HCT116 (cell line): ENCODE data around the gene CCBE1. TPM values are rescaled to one million over a fixed set of nuclear protein-coding genes. Genes with fewer than 3 reads are reported as not detected.

ENCODE experiments used
- ATAC-seq: fragments of 200-7000 bp; cut with Tn5 transposase; 2 replicates; pipeline ENCODE4 v1.9.1; 2020; ENCODE audit warnings: mild to moderate bottlenecking, moderate library complexity
- BruUV-seq: library from RNA; stranded (reverse); fragments of 400-500 nt; replicated peaks from 2 replicates; lab custom pipeline; 2021; lab: Mats Ljungman, UMichigan
- CTCF ChIA-PET: fragments of 300-600 bp; sonication (Branson Sonifier 250); formaldehyde crosslinking; loops from one replicate; lab custom pipeline; 2021; ENCODE audit warnings: antibody characterized with exemption; lab: Charles Lee
- POLR2A ChIA-PET: fragments of 300-600, 350-600 bp; sonication (Branson Sonifier 250); formaldehyde crosslinking; loops from one replicate; lab custom pipeline; 2021; ENCODE audit warnings: antibody characterized with exemption; lab: Charles Lee
- RAD21 ChIA-PET, 2 experiments: fragments of 300-600 bp; sonication (Branson Sonifier 250); formaldehyde crosslinking; loops; one replicate each; lab custom pipeline; 2023; ENCODE audit warnings: low total read pairs in 2 of 2; ENCODE audit not compliant: uncharacterized antibody in 2 of 2, unreplicated experiment in 2 of 2, low non-redundant PET in 1 of 2; lab: Charles Lee
- DNase-seq: peaks from one replicate; pipeline ENCODE4 v3.0.0-alpha.2; 2010; ENCODE audit warnings: low read depth, low spot score
- H2AFZ ChIP-seq: fragments of 200-600 bp; shearing (Covaris generic), sonication (generic); 2 replicates; pipeline ENCODE4 v1.6.1; 2017; ENCODE audit warnings: low read depth, mixed run types, mixed read lengths, antibody characterized with exemption, low read length; ENCODE audit not compliant: poor library complexity, severe bottlenecking
- H3K27ac ChIP-seq: 2 replicates; pipeline ENCODE4 v1.5.1; 2012; ENCODE audit warnings: low read depth, low read length
- H3K27me3 ChIP-seq: fragments of 200-600 bp; sonication (generic); 2 replicates; pipeline ENCODE4 v1.6.1; 2016; ENCODE audit warnings: mixed run types, low read length, mixed read lengths; ENCODE audit not compliant: insufficient read depth
- H3K36me3 ChIP-seq, 2 experiments: fragments of 200-500 bp in 1 of 2; fragments of 200-600 bp in 1 of 2; sonication (Bioruptor generic) in 1 of 2; sonication (generic) in 1 of 2; 2 replicates each; pipeline versions ENCODE4 v1.5.1 to v1.6.1; 2014 to 2016; ENCODE audit warnings: low read length in 2 of 2, inconsistent platforms in 1 of 2, mixed read lengths in 1 of 2, mixed run types in 1 of 2; ENCODE audit not compliant: insufficient read depth in 2 of 2, control insufficient read depth in 1 of 2
- H3K4me1 ChIP-seq, 2 experiments: fragments of 200-600 bp in 1 of 2; sonication (generic) in 1 of 2; 2 replicates each; pipeline versions ENCODE4 v1.5.1 to v1.6.1; 2012 to 2017; ENCODE audit warnings: low read length in 2 of 2, inconsistent platforms in 1 of 2, mild to moderate bottlenecking in 1 of 2, mixed read lengths in 1 of 2, mixed run types in 1 of 2, moderate library complexity in 1 of 2; ENCODE audit not compliant: insufficient read depth in 2 of 2, control insufficient read depth in 1 of 2
- H3K4me2 ChIP-seq: fragments of 200-600 bp; sonication (generic); 2 replicates; pipeline ENCODE4 v1.6.1; 2017; ENCODE audit warnings: mixed run types, low read length, mixed read lengths
- H3K4me3 ChIP-seq, 2 experiments: fragments of 200-600 bp in 1 of 2; sonication (generic) in 1 of 2; replicated peaks in 1 of 2; 2 replicates each; pipeline ENCODE4 v1.5.1; 2011 to 2016; ENCODE audit warnings: low read length in 2 of 2, control low read depth in 1 of 2, low read depth in 1 of 2, mild to moderate bottlenecking in 1 of 2, mixed read lengths in 1 of 2, mixed run types in 1 of 2
- H3K79me2 ChIP-seq: fragments of 200-600 bp; sonication (generic); 2 replicates; pipeline ENCODE4 v1.6.1; 2017; ENCODE audit warnings: mild to moderate bottlenecking, mixed run types, low read length, moderate library complexity, mixed read lengths; ENCODE audit not compliant: insufficient read depth
- H3K9ac ChIP-seq: fragments of 200-600 bp; sonication (generic); 2 replicates; pipeline ENCODE4 v1.6.1; 2016; ENCODE audit warnings: low read length, mixed read lengths
- H3K9me2 ChIP-seq: fragments of 200-600 bp; sonication (generic), shearing (Covaris generic); 2 replicates; pipeline ENCODE4 v1.6.1; 2017; ENCODE audit warnings: mixed run types, mild to moderate bottlenecking, moderate library complexity; ENCODE audit not compliant: insufficient read depth
- H3K9me3 ChIP-seq, 2 experiments: fragments of 200-500 bp in 1 of 2; fragments of 200-600 bp in 1 of 2; sonication (Bioruptor generic) in 1 of 2; sonication (generic) in 1 of 2; 2 replicates each; pipeline ENCODE4 v1.6.1; 2014 to 2017; ENCODE audit warnings: low read length in 2 of 2, mixed read lengths in 2 of 2, inconsistent platforms in 1 of 2, low read depth in 1 of 2, mild to moderate bottlenecking in 1 of 2, mixed run types in 1 of 2, moderate library complexity in 1 of 2; ENCODE audit not compliant: control insufficient read depth in 1 of 2, insufficient read depth in 1 of 2
- H4K20me1 ChIP-seq: fragments of 200-600 bp; sonication (generic), shearing (Covaris generic); 2 replicates; pipeline ENCODE4 v1.6.1; 2017; ENCODE audit warnings: mixed run types, mild to moderate bottlenecking, moderate library complexity; ENCODE audit not compliant: insufficient read depth
- CEBPB ChIP-seq: IDR thresholded peaks from 2 replicates; pipeline ENCODE4 v1.6.1; 2012; ENCODE audit warnings: low read depth
- EZH2 ChIP-seq: fragments of 200-600 bp; sonication (generic); IDR thresholded peaks from 2 replicates; pipeline ENCODE4 v1.6.1; 2017; ENCODE audit warnings: antibody characterized with exemption, mixed run types
- POLR2A ChIP-seq: IDR thresholded peaks from 2 replicates; pipeline ENCODE4 v1.7.0; 2011; ENCODE audit warnings: borderline replicate concordance; ENCODE audit not compliant: insufficient read depth, insufficient read length; ENCODE audit errors: extremely low read depth
- SIN3A ChIP-seq: IDR thresholded peaks from 2 replicates; pipeline ENCODE4 v1.6.1; 2012; ENCODE audit warnings: low read depth
- TCF7L2 ChIP-seq: IDR thresholded peaks from 2 replicates; pipeline ENCODE4 v1.7.0; 2011; ENCODE audit warnings: borderline replicate concordance, inconsistent platforms; ENCODE audit not compliant: insufficient read depth, insufficient read length; ENCODE audit errors: extremely low read depth
- YY1 ChIP-seq: IDR thresholded peaks from 2 replicates; pipeline ENCODE4 v1.6.1; 2011; ENCODE audit warnings: low read length, low read depth, moderate library complexity, mild to moderate bottlenecking; ENCODE audit not compliant: insufficient replicate concordance; ENCODE audit errors: extremely low read depth
- ZFX ChIP-seq: fragments of 450-650 bp; IDR thresholded peaks from 2 replicates; pipeline ENCODE4 v1.6.1; 2017
- intact Hi-C: fragments of 100-400 bp; cut with micrococcal nuclease; formaldehyde crosslinking; loops from 2 replicates; pipeline ENCODE4 v1.10.0; 2022
- total RNA-seq: library from RNA; stranded (reverse); gene quantifications from one replicate; pipeline ENCODE4 v1.2.1, GENCODE V29; 2021; ENCODE audit not compliant: unreplicated experiment
- TF ChIP-seq, protein P1 (sequence below), 3 experiments: fragments of 200-600 bp in 1 of 3; sonication (generic) in 1 of 3; IDR thresholded peaks in 2 of 3; conservative IDR thresholded peaks in 1 of 3; 2 replicates each; pipeline ENCODE4 v1.5.1; 2012 to 2017; ENCODE audit warnings: low read depth in 2 of 3, low read length in 2 of 3, antibody characterized with exemption in 1 of 3, borderline replicate concordance in 1 of 3, control low read depth in 1 of 3, mild to moderate bottlenecking in 1 of 3, mixed read lengths in 1 of 3, mixed run types in 1 of 3, moderate library complexity in 1 of 3; ENCODE audit not compliant: insufficient read depth in 1 of 3
- TF ChIP-seq, protein P2 (sequence below): IDR thresholded peaks from 2 replicates; pipeline ENCODE4 v1.6.1; 2012

The CCBE1 gene
- total RNA-seq, 1 experiment from 2014 or later, result 0.84 TPM

DNA sequence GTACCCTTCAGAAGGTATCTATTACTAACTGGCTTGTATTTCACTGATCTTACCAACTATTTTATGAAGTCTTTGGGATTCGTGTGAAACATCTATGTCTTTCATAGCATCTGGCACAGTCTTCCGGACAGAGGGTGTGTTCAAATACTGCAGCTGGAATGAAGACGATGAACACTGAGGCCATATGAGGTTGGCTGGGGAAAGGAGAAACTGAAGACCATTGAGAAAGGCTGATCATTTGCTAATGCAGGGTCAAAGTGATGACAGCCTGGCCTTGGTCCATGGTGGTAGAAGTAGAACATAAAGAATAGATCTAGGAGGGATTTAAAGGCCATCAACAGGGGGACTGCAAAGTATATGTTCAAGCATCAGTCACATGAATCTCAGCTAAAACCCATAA is 132.7 kb downstream of the CCBE1 start:
- no peak for TF ChIP-seq ZFX
- TF ChIP-seq, protein P1, sequence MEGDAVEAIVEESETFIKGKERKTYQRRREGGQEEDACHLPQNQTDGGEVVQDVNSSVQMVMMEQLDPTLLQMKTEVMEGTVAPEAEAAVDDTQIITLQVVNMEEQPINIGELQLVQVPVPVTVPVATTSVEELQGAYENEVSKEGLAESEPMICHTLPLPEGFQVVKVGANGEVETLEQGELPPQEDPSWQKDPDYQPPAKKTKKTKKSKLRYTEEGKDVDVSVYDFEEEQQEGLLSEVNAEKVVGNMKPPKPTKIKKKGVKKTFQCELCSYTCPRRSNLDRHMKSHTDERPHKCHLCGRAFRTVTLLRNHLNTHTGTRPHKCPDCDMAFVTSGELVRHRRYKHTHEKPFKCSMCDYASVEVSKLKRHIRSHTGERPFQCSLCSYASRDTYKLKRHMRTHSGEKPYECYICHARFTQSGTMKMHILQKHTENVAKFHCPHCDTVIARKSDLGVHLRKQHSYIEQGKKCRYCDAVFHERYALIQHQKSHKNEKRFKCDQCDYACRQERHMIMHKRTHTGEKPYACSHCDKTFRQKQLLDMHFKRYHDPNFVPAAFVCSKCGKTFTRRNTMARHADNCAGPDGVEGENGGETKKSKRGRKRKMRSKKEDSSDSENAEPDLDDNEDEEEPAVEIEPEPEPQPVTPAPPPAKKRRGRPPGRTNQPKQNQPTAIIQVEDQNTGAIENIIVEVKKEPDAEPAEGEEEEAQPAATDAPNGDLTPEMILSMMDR (IDR thresholded peaks at IDR 0.05 in 2 of 3, conservative IDR thresholded peaks at IDR 0.05 in 1 of 3; ENCODE audit: borderline replicate concordance in 1 of 3, insufficient read depth in 1 of 3, low read depth in 2 of 3, low read length in 2 of 3), result no peak
- no peak for TF ChIP-seq TCF7L2
- no peak for TF ChIP-seq SIN3A
- TF ChIP-seq POLR2A, result no peak
- no peak for TF ChIP-seq YY1
- no peak for TF ChIP-seq CEBPB
- TF ChIP-seq, protein P2, sequence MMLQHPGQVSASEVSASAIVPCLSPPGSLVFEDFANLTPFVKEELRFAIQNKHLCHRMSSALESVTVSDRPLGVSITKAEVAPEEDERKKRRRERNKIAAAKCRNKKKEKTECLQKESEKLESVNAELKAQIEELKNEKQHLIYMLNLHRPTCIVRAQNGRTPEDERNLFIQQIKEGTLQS, result no peak
- TF ChIP-seq EZH2, result no peak
- no peak overlapping the region for H3K9ac ChIP-seq
- RAD21 ChIA-PET, result no interaction called here
- no peak overlapping the region for H3K4me3 ChIP-seq
- POLR2A ChIA-PET, result no interaction called here
- H3K9me2 ChIP-seq, result no peaks in the 10 kb centered on the region
- intact Hi-C loops, result loop anchor here (1.0 kb wide), 1 partner anchor 49 kb away; no protein-coding TSS in a partner anchor
- no peak overlapping the region for H3K4me2 ChIP-seq
- peaks cover 7% of the 10 kb centered on the region for H3K27me3 ChIP-seq
- H4K20me1 ChIP-seq, result no peaks in the 10 kb centered on the region
- no peak overlapping the region for H3K27ac ChIP-seq
- BruUV-seq, result no TSS peak
- CTCF ChIA-PET, result no interaction called here
- H3K9me3 ChIP-seq, result no peaks in the 10 kb centered on the region
- ATAC-seq, result no peak
- no peaks in the 10 kb centered on the region for H3K36me3 ChIP-seq
- no peaks in the 10 kb centered on the region for H3K79me2 ChIP-seq
- no peaks in the 10 kb centered on the region for H3K4me1 ChIP-seq
- DNase-seq, result no peak
- H2AFZ ChIP-seq, result no peak overlapping the region
